Spleen (tissue), 7 donors: ENCODE measurements around the gene CNTNAP2.

Experiments
- POLR2A ChIP-seq, 3 donors: fragments of 450-650 bp; IDR thresholded peaks; one replicate each; pipeline ENCODE4 v1.5.1; 2017; ENCODE audit warnings: antibody characterized with exemption in 3 of 3, mild to moderate bottlenecking in 1 of 3
- POLR2AphosphoS5 ChIP-seq, 3 donors: sonication (generic); formaldehyde crosslinking; IDR thresholded peaks; one replicate each; pipeline ENCODE4 v1.5.1; 2017; ENCODE audit warnings: antibody characterized with exemption in 3 of 3
- TF ChIP-seq, protein P1 (sequence below), 11 experiments: fragments of 200-600 bp in 7 of 11; fragments of 450-650 bp in 4 of 11; sonication (generic) in 4 of 11; IDR thresholded peaks in 8 of 11; conservative IDR thresholded peaks in 3 of 11; 1 replicate in 7 of 11; 2 replicates in 4 of 11; pipeline versions ENCODE4 v1.4.0 to v1.8.0; 2016 to 2021; ENCODE audit warnings: antibody characterized with exemption in 11 of 11, inconsistent platforms in 4 of 11, mild to moderate bottlenecking in 1 of 11
- donor health status: DM: no; HTN: no; CAD: no; lungs with moderate emphysema.
- donor health status: DM: no; HTN: no; CAD: no.
- donor health status: DM: no; HTN: no; CAD: no.

DNA sequence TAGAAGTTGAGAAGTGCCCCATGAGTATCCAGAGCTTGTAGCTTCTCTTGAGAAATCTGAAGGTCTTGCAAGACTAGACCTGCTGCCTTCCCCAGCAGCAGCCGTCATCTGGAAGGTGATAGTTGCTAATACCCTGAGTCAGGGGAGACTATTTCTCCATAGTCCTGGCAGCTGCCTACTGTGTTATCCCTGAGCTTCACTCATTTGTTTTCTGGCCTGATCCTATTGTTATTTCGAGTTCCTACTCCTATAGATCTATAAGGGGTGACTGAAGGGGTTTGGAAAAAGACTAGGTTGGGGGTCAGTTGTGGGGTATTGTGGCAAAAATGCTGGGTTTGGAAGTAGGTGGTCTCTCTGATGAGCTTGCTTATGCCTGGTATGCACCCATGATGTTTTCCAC, 297.8 kb downstream of the CNTNAP2 start:
- TF ChIP-seq POLR2A (IDR thresholded peaks at IDR 0.05) (no peak), POLR2AphosphoS5 (IDR thresholded peaks at IDR 0.05) (no peak)
- TF ChIP-seq, protein P1, sequence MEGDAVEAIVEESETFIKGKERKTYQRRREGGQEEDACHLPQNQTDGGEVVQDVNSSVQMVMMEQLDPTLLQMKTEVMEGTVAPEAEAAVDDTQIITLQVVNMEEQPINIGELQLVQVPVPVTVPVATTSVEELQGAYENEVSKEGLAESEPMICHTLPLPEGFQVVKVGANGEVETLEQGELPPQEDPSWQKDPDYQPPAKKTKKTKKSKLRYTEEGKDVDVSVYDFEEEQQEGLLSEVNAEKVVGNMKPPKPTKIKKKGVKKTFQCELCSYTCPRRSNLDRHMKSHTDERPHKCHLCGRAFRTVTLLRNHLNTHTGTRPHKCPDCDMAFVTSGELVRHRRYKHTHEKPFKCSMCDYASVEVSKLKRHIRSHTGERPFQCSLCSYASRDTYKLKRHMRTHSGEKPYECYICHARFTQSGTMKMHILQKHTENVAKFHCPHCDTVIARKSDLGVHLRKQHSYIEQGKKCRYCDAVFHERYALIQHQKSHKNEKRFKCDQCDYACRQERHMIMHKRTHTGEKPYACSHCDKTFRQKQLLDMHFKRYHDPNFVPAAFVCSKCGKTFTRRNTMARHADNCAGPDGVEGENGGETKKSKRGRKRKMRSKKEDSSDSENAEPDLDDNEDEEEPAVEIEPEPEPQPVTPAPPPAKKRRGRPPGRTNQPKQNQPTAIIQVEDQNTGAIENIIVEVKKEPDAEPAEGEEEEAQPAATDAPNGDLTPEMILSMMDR (IDR thresholded peaks at IDR 0.05 in 8 of 11, conservative IDR thresholded peaks at IDR 0.05 in 3 of 11) = no peak
